ENCODE data around the gene ZNF10.

DNA sequence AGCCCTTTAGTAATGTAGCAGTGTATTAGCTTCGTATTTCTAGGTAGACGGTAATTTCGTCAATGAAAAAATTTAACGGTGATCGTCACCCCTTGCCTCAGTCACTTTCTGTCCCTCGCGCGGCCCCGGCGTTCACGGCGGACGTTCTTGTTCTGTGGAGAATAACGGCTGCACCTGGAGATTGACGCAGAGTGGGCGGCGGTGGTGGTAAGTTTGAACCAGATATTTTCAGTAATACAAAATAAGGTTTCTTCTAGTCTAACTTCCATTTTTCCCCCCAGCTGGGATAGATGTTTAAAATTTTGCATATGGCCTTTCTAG, 341 bp downstream of the ZNF10 start:
- TF ChIP-seq, protein P1, sequence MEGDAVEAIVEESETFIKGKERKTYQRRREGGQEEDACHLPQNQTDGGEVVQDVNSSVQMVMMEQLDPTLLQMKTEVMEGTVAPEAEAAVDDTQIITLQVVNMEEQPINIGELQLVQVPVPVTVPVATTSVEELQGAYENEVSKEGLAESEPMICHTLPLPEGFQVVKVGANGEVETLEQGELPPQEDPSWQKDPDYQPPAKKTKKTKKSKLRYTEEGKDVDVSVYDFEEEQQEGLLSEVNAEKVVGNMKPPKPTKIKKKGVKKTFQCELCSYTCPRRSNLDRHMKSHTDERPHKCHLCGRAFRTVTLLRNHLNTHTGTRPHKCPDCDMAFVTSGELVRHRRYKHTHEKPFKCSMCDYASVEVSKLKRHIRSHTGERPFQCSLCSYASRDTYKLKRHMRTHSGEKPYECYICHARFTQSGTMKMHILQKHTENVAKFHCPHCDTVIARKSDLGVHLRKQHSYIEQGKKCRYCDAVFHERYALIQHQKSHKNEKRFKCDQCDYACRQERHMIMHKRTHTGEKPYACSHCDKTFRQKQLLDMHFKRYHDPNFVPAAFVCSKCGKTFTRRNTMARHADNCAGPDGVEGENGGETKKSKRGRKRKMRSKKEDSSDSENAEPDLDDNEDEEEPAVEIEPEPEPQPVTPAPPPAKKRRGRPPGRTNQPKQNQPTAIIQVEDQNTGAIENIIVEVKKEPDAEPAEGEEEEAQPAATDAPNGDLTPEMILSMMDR (IDR thresholded peaks at IDR 0.05; ENCODE audit: low read depth, low read length, poor library complexity, severe bottlenecking): no peak
- TF ChIP-seq EZH2phosphoT487 (IDR thresholded peaks at IDR 0.05; ENCODE audit: borderline replicate concordance, low read length): no peak
